Neural progenitor cell (in vitro differentiated cells): Measurements from ENCODE around the gene CDC42SE1. TPM values are rescaled to one million over a fixed set of nuclear protein-coding genes. Genes with fewer than 3 reads are reported as not detected.
A peak's percentile ranks its signal among the peaks of the same experiment; 100 is the strongest.

Experiments used
- DNase-seq: peaks from one replicate; pipeline ENCODE4 v3.0.0-alpha.2; 2016; ENCODE audit warnings: low spot score
- H2AFZ ChIP-seq: fragments of 200-600 bp; sonication (generic); replicated peaks from 2 replicates; pipeline ENCODE4 v1.6.1; 2016; ENCODE audit warnings: antibody characterized with exemption
- H3F3A ChIP-seq: fragments of 200-600 bp; sonication (generic); 2 replicates; pipeline ENCODE4 v1.6.1; 2016; ENCODE audit warnings: antibody characterized with exemption, low read depth
- H3K27ac ChIP-seq: fragments of 200-600 bp; sonication (generic); 2 replicates; pipeline ENCODE4 v1.5.1; 2016; ENCODE audit warnings: mild to moderate bottlenecking
- H3K27me3 ChIP-seq: fragments of 200-600 bp; sonication (generic); 2 replicates; pipeline ENCODE4 v1.6.1; 2016; ENCODE audit warnings: mild to moderate bottlenecking, moderate library complexity
- H3K36me3 ChIP-seq: fragments of 200-600 bp; sonication (generic); 2 replicates; pipeline ENCODE4 v1.5.1; 2016
- H3K4me1 ChIP-seq: fragments of 200-600 bp; sonication (generic); 2 replicates; pipeline ENCODE4 v1.6.1; 2016; ENCODE audit warnings: mixed run types
- H3K4me2 ChIP-seq: fragments of 200-600 bp; sonication (generic); 2 replicates; pipeline ENCODE4 v1.6.1; 2016
- H3K4me3 ChIP-seq: fragments of 200-600 bp; sonication (generic); 2 replicates; pipeline ENCODE4 v1.5.1; 2016
- H3K79me2 ChIP-seq: fragments of 200-600 bp; sonication (generic); 2 replicates; pipeline ENCODE4 v1.6.1; 2016; ENCODE audit warnings: low read depth
- H3K9ac ChIP-seq: fragments of 200-600 bp; sonication (generic); 2 replicates; pipeline ENCODE4 v1.6.1; 2016
- H3K9me3 ChIP-seq: fragments of 200-600 bp; sonication (generic); 2 replicates; pipeline ENCODE4 v1.5.1; 2016; ENCODE audit warnings: low read depth
- H4K20me1 ChIP-seq: fragments of 200-600 bp; sonication (generic); 2 replicates; pipeline ENCODE4 v1.6.1; 2016; ENCODE audit warnings: low read depth
- H3K27ac Mint-ChIP-seq: 3 replicates; pipeline ENCODE4 v1.8.0; 2021; ENCODE audit warnings: mixed read lengths
- H3K27me3 Mint-ChIP-seq: 2 replicates; pipeline ENCODE4 v1.8.0; 2022; ENCODE audit warnings: low read depth, mild to moderate bottlenecking, inconsistent platforms, moderate library complexity, mixed read lengths; ENCODE audit not compliant: insufficient read depth
- H3K36me3 Mint-ChIP-seq: 3 replicates; pipeline ENCODE4 v1.8.0; 2021; ENCODE audit warnings: mixed read lengths
- H3K4me1 Mint-ChIP-seq: 3 replicates; pipeline ENCODE4 v1.8.0; 2021; ENCODE audit warnings: mixed read lengths
- H3K4me3 Mint-ChIP-seq: 3 replicates; pipeline ENCODE4 v1.8.0; 2021; ENCODE audit warnings: mild to moderate bottlenecking, moderate library complexity, mixed read lengths
- H3K9me3 Mint-ChIP-seq: 3 replicates; pipeline ENCODE4 v1.8.0; 2020; ENCODE audit warnings: mixed read lengths
- CTCF ChIP-seq: fragments of 200-600 bp; sonication (generic); IDR thresholded peaks from 2 replicates; pipeline ENCODE4 v1.5.1; 2017; ENCODE audit warnings: antibody characterized with exemption, mild to moderate bottlenecking
- EZH2 ChIP-seq: fragments of 200-600 bp; sonication (generic); IDR thresholded peaks from 2 replicates; pipeline ENCODE4 v1.6.1; 2017; ENCODE audit warnings: antibody characterized with exemption, mild to moderate bottlenecking, moderate library complexity
- EZH2phosphoT487 ChIP-seq: fragments of 200-600 bp; sonication (generic); IDR thresholded peaks from 2 replicates; pipeline ENCODE4 v1.6.1; 2017; ENCODE audit warnings: antibody characterized with exemption
- total RNA-seq: library from RNA; depleted of rRNA; stranded (reverse); fragments of >200 nt; gene quantifications from 2 replicates; pipeline ENCODE4 v1.2.3, GENCODE V29; 2015; ENCODE audit warnings: low replicate concordance

CDC42SE1 gene
- 50.7 and 54.9 TPM in 2 replicates for total RNA-seq

DNA sequence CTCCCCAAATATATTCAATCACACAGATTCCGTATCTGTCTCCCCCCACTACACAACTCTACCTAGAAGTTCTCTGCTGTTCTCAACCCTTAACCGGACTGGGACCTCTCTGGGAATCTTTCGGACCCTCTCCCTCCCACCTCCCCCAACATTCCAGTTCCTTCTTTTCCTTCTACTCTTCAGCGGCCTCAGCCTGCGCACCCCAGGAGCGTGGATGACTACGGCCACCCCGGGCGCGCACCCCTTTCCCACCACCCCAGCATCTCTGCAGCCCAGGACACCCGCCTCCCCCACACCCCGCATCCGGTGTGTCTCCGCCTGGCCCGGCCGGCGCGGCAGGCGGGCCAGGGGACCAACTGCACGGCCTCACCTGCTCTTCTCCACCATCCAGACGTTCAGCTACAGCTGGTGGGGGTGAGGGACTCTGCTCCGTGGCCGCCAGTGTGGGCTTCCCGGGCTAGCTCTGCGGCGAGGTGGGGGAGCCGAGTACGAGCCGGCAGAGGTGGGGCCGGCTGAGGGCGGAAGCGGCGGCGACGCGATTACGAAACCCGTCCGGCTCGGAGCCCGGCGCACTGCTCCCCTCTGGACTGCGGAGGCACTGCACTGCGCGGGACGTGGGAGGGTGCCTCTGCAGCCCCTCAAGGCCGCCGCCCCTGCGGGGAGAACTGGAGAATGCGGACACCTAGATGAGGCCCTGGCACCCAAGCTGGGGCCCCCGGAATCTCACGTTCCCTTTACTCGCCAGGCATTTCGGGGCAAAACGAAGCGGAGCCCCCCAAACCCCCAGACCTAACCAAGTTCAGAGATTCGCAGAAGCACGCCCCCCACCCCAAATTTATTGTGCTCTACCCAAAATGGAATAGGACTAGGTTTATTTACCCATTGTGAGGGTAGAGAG is at the start of gene CDC42SE1:
TSS of gene CDC42SE1 (minus strand) at position 514 of the 898 bp plus-strand sequence. CDS start 3,892 bp downstream, outside the sequence.
- peaks cover 86% of the 10 kb centered on the region for H3K79me2 ChIP-seq

DNA sequence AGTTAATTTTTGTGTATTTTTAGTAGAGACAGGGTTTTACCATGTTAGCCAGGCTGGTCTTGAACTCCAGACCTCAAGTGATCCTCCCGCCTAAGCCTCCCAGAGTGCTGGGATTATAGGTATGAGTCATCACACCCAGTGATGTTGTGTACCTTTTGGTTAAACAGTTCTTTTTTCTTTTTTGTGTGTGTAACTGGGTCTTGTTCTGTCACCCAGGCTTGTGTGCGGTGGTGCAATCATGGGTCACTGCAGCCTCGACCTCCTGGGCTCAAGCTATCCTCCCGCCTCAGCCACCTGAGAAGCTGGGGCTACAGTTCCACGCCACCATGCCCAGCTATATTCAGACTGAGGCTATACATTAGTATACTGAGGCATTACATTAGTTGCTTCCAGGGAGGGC is 48.9 kb upstream of the CDC42SE1 start:
- H3K9me3 Mint-ChIP-seq = no peaks in the 10 kb centered on the region
- Histone ChIP-seq H3K79me2 (no peaks in the 10 kb centered on the region), H3K27me3 (no peaks in the 10 kb centered on the region), H3K4me2 (no peak overlapping the region), H3K36me3 (no peaks in the 10 kb centered on the region), H2AFZ (no peak overlapping the region), H4K20me1 (no peaks in the 10 kb centered on the region), H3K4me1 (no peaks in the 10 kb centered on the region), H3K9me3 (no peaks in the 10 kb centered on the region), H3F3A (no peaks in the 10 kb centered on the region), H3K9ac (no peak overlapping the region), H3K27ac (no peak overlapping the region), H3K4me3 (no peak overlapping the region)
- no peak overlapping the region for H3K4me3 Mint-ChIP-seq
- H3K36me3 Mint-ChIP-seq = no peaks in the 10 kb centered on the region
- DNase-seq = no peak
- no peak overlapping the region for H3K27ac Mint-ChIP-seq
- H3K4me1 Mint-ChIP-seq = peaks cover 11% of the 10 kb centered on the region
- no peak for TF ChIP-seq EZH2
- TF ChIP-seq CTCF = no peak
- TF ChIP-seq EZH2phosphoT487 = no peak
- no peaks in the 10 kb centered on the region for H3K27me3 Mint-ChIP-seq

More for the DNA sequence above, at the start of gene CDC42SE1:
- Histone ChIP-seq H3K9me3 (no peaks in the 10 kb centered on the region), H3K4me2 (peak within 1 kb of the TSS; percentile 90), H4K20me1 (peaks cover 23% of the 10 kb centered on the region), H3K27ac (peak within 1 kb of the TSS; percentile 76), H3F3A (peaks cover 21% of the 10 kb centered on the region), H3K4me3 (peak within 1 kb of the TSS; percentile 89), H3K27me3 (no peaks in the 10 kb centered on the region), H3K36me3 (no peaks in the 10 kb centered on the region), H3K4me1 (peaks cover 17% of the 10 kb centered on the region), H3K9ac (peak within 1 kb of the TSS; percentile 75), H2AFZ (peak within 1 kb of the TSS; percentile 75)
- DNase-seq = peak; percentile 95
- Mint-ChIP-seq H3K4me3 (peak within 1 kb of the TSS; percentile 93), H3K27me3 (peaks cover 11% of the 10 kb centered on the region), H3K9me3 (no peaks in the 10 kb centered on the region), H3K36me3 (peaks cover 37% of the 10 kb centered on the region), H3K27ac (peak within 1 kb of the TSS; percentile 92), H3K4me1 (peaks cover 38% of the 10 kb centered on the region)
- TF ChIP-seq EZH2 (no peak), EZH2phosphoT487 (peak; percentile 37), CTCF (peak; percentile 71)

GRCh38 chr1:151106894-151107293 is 47.5 kb upstream of the CDC42SE1 start:
- no peak for DNase-seq

More at GRCh38 chr1:151106894-151107293, 47.5 kb upstream of the CDC42SE1 start:
- no peak overlapping the region for H3K4me2 ChIP-seq
- H3K4me1 ChIP-seq = no peaks in the 10 kb centered on the region
- H3K27me3 ChIP-seq = no peaks in the 10 kb centered on the region
- H3K9me3 ChIP-seq = no peaks in the 10 kb centered on the region
- H3K27ac ChIP-seq = no peak overlapping the region
- H4K20me1 ChIP-seq = no peaks in the 10 kb centered on the region
- TF ChIP-seq EZH2phosphoT487 = no peak
- no peak for TF ChIP-seq EZH2
- no peak for TF ChIP-seq CTCF
- peaks cover 11% of the 10 kb centered on the region for H3K4me1 Mint-ChIP-seq
- no peaks in the 10 kb centered on the region for H3F3A ChIP-seq
- peak overlapping the region; percentile 67 for H3K27ac Mint-ChIP-seq
- H3K27me3 Mint-ChIP-seq = no peaks in the 10 kb centered on the region
- H3K4me3 Mint-ChIP-seq = no peak overlapping the region
- no peaks in the 10 kb centered on the region for H3K79me2 ChIP-seq
- no peaks in the 10 kb centered on the region for H3K36me3 Mint-ChIP-seq
- H3K9me3 Mint-ChIP-seq = no peaks in the 10 kb centered on the region
- H3K4me3 ChIP-seq = no peak overlapping the region
- H2AFZ ChIP-seq = no peak overlapping the region
- H3K9ac ChIP-seq = no peak overlapping the region
- H3K36me3 ChIP-seq = no peaks in the 10 kb centered on the region
